ENCODE measurements around the gene PIP4P1.
A peak's percentile ranks its signal among the peaks of the same experiment; 100 is the strongest.

The PIP4P1 gene

DNA sequence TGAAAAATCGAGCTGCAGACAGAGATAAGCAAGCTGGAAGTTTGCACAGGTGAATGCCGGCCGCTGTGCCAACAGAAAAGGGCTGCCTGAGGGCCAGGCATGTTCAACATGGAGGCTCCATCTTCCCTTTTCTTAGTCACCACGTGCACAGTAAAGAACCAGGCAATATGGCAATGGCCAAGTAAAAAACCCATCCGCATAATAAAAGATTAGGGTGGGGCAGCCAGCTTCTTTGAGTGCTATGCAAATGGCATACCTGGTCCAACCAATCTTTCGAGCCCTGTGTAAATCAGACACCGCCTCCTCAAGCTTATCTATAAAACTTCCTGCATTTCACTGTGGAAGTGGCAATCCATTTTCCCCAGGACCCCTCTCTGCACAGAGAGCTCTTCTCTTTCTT, 24.7 kb upstream of the PIP4P1 start:
- Histone ChIP-seq H3K4me3 (ENCODE audit: low read depth in 1 of 2, low read length in 1 of 2) (no peak overlapping the region), H3K27ac (no peak overlapping the region), H3K4me1 (ENCODE audit: control insufficient read depth in 1 of 2, insufficient read depth in 1 of 2, low read depth in 1 of 2, low read length in 1 of 2) (peaks cover 33 to 41% of the 10 kb centered on the region in 2 experiments), H3K27me3 (no peaks in the 10 kb centered on the region), H3K9me3 (no peaks in the 10 kb centered on the region), H3K36me3 (no peaks in the 10 kb centered on the region)
- TF ChIP-seq, protein P1, sequence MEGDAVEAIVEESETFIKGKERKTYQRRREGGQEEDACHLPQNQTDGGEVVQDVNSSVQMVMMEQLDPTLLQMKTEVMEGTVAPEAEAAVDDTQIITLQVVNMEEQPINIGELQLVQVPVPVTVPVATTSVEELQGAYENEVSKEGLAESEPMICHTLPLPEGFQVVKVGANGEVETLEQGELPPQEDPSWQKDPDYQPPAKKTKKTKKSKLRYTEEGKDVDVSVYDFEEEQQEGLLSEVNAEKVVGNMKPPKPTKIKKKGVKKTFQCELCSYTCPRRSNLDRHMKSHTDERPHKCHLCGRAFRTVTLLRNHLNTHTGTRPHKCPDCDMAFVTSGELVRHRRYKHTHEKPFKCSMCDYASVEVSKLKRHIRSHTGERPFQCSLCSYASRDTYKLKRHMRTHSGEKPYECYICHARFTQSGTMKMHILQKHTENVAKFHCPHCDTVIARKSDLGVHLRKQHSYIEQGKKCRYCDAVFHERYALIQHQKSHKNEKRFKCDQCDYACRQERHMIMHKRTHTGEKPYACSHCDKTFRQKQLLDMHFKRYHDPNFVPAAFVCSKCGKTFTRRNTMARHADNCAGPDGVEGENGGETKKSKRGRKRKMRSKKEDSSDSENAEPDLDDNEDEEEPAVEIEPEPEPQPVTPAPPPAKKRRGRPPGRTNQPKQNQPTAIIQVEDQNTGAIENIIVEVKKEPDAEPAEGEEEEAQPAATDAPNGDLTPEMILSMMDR (IDR thresholded peaks at IDR 0.05): no peak

DNA sequence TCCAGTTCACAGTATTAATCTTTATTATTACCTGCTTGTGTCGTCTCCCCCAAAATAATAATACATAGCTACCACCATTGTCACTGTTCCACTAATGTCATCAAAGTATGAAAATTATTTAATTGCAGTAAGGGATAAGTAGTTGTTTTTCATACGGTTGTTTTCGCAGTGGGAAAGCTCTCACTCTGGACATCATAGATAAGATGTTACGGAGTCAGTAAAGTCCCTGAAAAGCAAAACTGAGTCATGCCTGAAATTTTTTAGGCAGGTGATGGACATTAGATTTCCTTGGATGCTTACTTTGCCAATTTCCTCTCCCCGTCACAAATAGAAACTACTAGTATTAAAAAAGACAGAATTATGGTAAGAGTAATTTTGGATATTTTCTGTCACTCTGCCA, 21.1 kb upstream of the PIP4P1 start:
- Histone ChIP-seq H3K36me3 (no peaks in the 10 kb centered on the region), H3K4me3 (ENCODE audit: low read depth in 1 of 2, low read length in 1 of 2) (no peak overlapping the region), H3K9me3 (no peaks in the 10 kb centered on the region), H3K27me3 (no peaks in the 10 kb centered on the region), H3K27ac (no peak overlapping the region), H3K4me1 (ENCODE audit: control insufficient read depth in 1 of 2, insufficient read depth in 1 of 2, low read depth in 1 of 2, low read length in 1 of 2) (peaks cover 13 to 15% of the 10 kb centered on the region in 2 experiments)
- TF ChIP-seq, protein P1 (IDR thresholded peaks at IDR 0.05): no peak

DNA sequence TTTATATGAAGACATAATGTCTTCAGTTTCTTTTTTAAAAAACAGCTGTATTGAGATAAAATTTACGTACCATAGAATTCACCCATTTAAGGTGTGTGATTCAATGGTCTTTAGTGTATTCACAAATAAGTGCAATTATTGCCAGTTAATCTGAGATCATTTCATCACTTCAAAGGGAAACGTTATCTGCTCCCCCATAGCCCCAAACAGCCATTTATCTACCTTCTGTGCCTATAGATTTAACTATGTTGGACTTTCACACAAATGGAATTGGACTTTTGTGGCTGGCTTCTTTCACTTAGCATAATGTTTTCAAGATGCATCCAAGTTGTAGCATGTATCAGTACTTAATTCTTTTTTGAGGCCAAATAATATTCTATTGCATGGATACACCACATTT, 17.7 kb upstream of the PIP4P1 start:
- Histone ChIP-seq H3K36me3 (peaks cover 9% of the 10 kb centered on the region), H3K27ac (no peak overlapping the region)

DNA sequence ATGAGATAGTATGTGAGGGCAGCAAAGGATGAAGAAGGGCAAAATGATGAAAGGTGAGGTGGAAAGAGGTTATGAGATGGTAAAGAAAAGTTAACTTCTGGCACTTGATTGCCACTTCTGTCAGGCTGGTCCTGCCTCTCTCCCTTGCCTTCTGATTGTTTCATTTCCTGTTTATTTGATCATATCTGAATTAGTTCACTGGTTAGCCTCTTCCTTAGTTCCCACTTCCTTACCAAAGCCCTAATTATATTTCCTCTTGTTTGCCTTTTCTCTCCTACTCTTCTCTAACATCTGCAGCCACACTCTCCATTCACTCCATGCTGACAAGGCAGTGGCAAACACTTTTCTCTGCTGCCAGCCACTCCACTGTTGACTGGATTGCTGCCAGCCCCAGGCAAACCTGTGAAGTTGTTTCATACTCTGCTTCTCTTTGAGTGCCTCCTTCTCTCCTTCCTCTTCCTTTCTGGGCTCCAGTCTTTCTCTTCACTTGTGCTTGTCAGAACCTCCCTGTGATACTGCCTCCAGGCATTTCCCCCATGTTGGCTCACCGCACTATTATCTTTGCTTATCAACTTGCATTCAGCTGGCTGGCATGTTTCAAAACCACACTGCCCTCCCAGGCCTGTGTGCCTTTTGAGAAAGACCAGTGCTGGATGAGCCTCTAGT, 16.1 kb upstream of the PIP4P1 start:
- no peaks in the 10 kb centered on the region for H3K9me3 ChIP-seq
- peak overlapping the region; percentile 79 for H3K27ac ChIP-seq
- no peak overlapping the region for H3K4me3 ChIP-seq (ENCODE audit: low read depth in 1 of 2, low read length in 1 of 2)
- no peaks in the 10 kb centered on the region for H3K27me3 ChIP-seq
- H3K36me3 ChIP-seq: peaks cover 16% of the 10 kb centered on the region
- TF ChIP-seq, protein P1 (IDR thresholded peaks at IDR 0.05): no peak
- peaks cover 15 to 16% of the 10 kb centered on the region in 2 experiments for H3K4me1 ChIP-seq (ENCODE audit: control insufficient read depth in 1 of 2, insufficient read depth in 1 of 2, low read depth in 1 of 2, low read length in 1 of 2)

More for the DNA sequence above, 17.7 kb upstream of the PIP4P1 start:
- no peaks in the 10 kb centered on the region for H3K27me3 ChIP-seq
- no peaks in the 10 kb centered on the region for H3K9me3 ChIP-seq
- peaks cover 15 to 16% of the 10 kb centered on the region in 2 experiments for H3K4me1 ChIP-seq (ENCODE audit: control insufficient read depth in 1 of 2, insufficient read depth in 1 of 2, low read depth in 1 of 2, low read length in 1 of 2)
- H3K4me3 ChIP-seq (ENCODE audit: low read depth in 1 of 2, low read length in 1 of 2): no peak overlapping the region
- TF ChIP-seq, protein P1 (IDR thresholded peaks at IDR 0.05): no peak

DNA sequence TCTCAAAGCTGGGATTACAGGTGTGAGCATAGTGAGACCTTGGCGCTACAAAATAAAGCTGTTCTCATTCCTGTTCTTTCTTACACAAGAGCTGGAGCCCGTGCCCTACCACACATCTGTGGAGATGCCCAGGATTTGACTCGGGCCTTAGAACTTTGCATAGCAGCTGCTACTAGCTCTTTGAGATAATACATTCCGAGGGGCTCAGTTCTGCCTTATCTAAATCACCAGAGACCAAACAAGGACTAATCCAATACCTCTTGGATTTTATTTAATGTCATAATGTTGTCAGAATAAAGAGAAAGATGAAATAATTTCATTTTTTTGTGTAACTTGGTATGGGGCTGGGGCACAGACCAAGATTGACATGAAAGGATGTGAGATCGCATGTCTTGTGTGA, 15.5 kb upstream of the PIP4P1 start:
- TF ChIP-seq, protein P1 (IDR thresholded peaks at IDR 0.05): no peak

More for the DNA sequence above, 15.5 kb upstream of the PIP4P1 start:
- H3K36me3 ChIP-seq: peaks cover 16% of the 10 kb centered on the region
- no peak overlapping the region for H3K4me3 ChIP-seq (ENCODE audit: low read depth in 1 of 2, low read length in 1 of 2)
- no peaks in the 10 kb centered on the region for H3K9me3 ChIP-seq
- H3K27ac ChIP-seq: peak overlapping the region; percentile 79
- peaks cover 16 to 18% of the 10 kb centered on the region in 2 experiments for H3K4me1 ChIP-seq (ENCODE audit: control insufficient read depth in 1 of 2, insufficient read depth in 1 of 2, low read depth in 1 of 2, low read length in 1 of 2)
- H3K27me3 ChIP-seq: no peaks in the 10 kb centered on the region
